Germinal center (tissue), 1 donor: Measurements from ENCODE around the gene FCRLA.
"Not testable (repeated sequence)": the region's sequence is repeated elsewhere in the genome, so short reads cannot be mapped to it uniquely, and the experiment has no call there.

Source experiments
- DNase-seq: peaks from one replicate; pipeline ENCODE4 v3.0.0; 2012; ENCODE audit warnings: mixed read lengths, low spot score

FCRLA gene

GRCh38 chr1:161706113-161706481, 932 bp upstream of the FCRLA start:
- DNase-seq, result no peak

GRCh38 chr1:161707503-161707902, 474 bp downstream of the FCRLA start:
- DNase-seq, result no peak

- DNase-seq, result no peak
Measured at GRCh38 chr1:161709373-161709772, 2.3 kb downstream of the FCRLA start.

GRCh38 chr1:161710560-161710959, 3.5 kb downstream of the FCRLA start:
- no peak for DNase-seq

- DNase-seq, result peak; percentile 51
Measured at GRCh38 chr1:161718559-161719324, 11.7 kb downstream of the FCRLA start.

- no peak for DNase-seq
Measured at GRCh38 chr1:161719325-161719611, 12.2 kb downstream of the FCRLA start.

- no peak for DNase-seq
Measured at GRCh38 chr1:161720422-161720821, 13.4 kb downstream of the FCRLA start.

- DNase-seq, result no peak
Measured at GRCh38 chr1:161720956-161721737, 14.1 kb downstream of the FCRLA start, which contains the start of gene FCRLB. Gene FCRLB (plus strand): TSS chr1:161721544. CDS start chr1:161722673, 1,129 bp downstream.

- DNase-seq, result no peak
Measured at GRCh38 chr1:161721738-161722343, 14.8 kb downstream of the FCRLA start.

GRCh38 chr1:161722406-161722805, 15.4 kb downstream of the FCRLA start:
- no peak for DNase-seq

GRCh38 chr1:161723459-161724141, 16.6 kb downstream of the FCRLA start:
- DNase-seq, result no peak

GRCh38 chr1:161725258-161725907, 18.4 kb downstream of the FCRLA start:
- not testable (repeated sequence) for DNase-seq

GRCh38 chr1:161725908-161726472, 19.0 kb downstream of the FCRLA start:
- peak; percentile 38 for DNase-seq

GRCh38 chr1:161726473-161727255, 19.6 kb downstream of the FCRLA start:
- DNase-seq, result peak; percentile 79

GRCh38 chr1:161727256-161727924, 20.4 kb downstream of the FCRLA start:
- peak; percentile 13 for DNase-seq

- DNase-seq, result no peak
Measured at GRCh38 chr1:161728376-161729226, 21.6 kb downstream of the FCRLA start.

- DNase-seq, result no peak
Measured at GRCh38 chr1:161730050-161730564, 23.1 kb downstream of the FCRLA start.

GRCh38 chr1:161731241-161731640, 24.2 kb downstream of the FCRLA start:
- DNase-seq, result no peak
